Astrocyte (in vitro differentiated cells and primary cell): ENCODE results near the gene EIF4E1B. TPM values are rescaled to one million over a fixed set of nuclear protein-coding genes. Genes with fewer than 3 reads are reported as not detected.

Source experiments
- DNase-seq: peaks from one replicate; pipeline ENCODE4 v3.0.0-alpha.2; 2010; ENCODE audit warnings: low read depth
- FAIRE-seq: peaks from 2 replicates; lab custom pipeline; 2011; peaks lifted over from hg19 to GRCh38; lab: Jason Lieb, UNC
- H2AFZ ChIP-seq: 2 replicates; pipeline ENCODE4 v1.6.0; 2012; ENCODE audit warnings: low read depth, low read length, inconsistent platforms
- H3K27ac ChIP-seq: 2 replicates; pipeline ENCODE4 v1.5.1; 2011; ENCODE audit warnings: low read depth, low read length, inconsistent platforms
- H3K27me3 ChIP-seq: 2 replicates; pipeline ENCODE4 v1.6.0; 2011; ENCODE audit warnings: low read length, inconsistent platforms; ENCODE audit not compliant: insufficient read depth
- H3K36me3 ChIP-seq: 2 replicates; pipeline ENCODE4 v1.5.1; 2011; ENCODE audit warnings: low read length, inconsistent platforms; ENCODE audit not compliant: insufficient read depth
- H3K4me1 ChIP-seq: 2 replicates; pipeline ENCODE4 v1.5.1; 2011; ENCODE audit warnings: low read length, inconsistent platforms; ENCODE audit not compliant: insufficient read depth
- H3K4me2 ChIP-seq: 2 replicates; pipeline ENCODE4 v1.6.0; 2012; ENCODE audit warnings: low read length, inconsistent platforms
- H3K4me3 ChIP-seq: 2 replicates; pipeline ENCODE4 v1.5.1; 2011; ENCODE audit warnings: low read depth, mild to moderate bottlenecking, low read length, inconsistent platforms; ENCODE audit not compliant: insufficient read depth
- H3K79me2 ChIP-seq: 2 replicates; pipeline ENCODE4 v1.6.0; 2012; ENCODE audit warnings: mild to moderate bottlenecking, low read length, inconsistent platforms; ENCODE audit not compliant: insufficient read depth
- H3K9ac ChIP-seq: 2 replicates; pipeline ENCODE4 v1.6.0; 2012; ENCODE audit warnings: mild to moderate bottlenecking, low read length, inconsistent platforms
- H3K9me3 ChIP-seq: 2 replicates; pipeline ENCODE4 v1.5.1; 2012; ENCODE audit warnings: low read depth, mild to moderate bottlenecking, low read length, inconsistent platforms; ENCODE audit not compliant: insufficient read depth
- H4K20me1 ChIP-seq: 2 replicates; pipeline ENCODE4 v1.6.0; 2012; ENCODE audit warnings: low read length, inconsistent platforms; ENCODE audit not compliant: insufficient read depth
- H3K27ac Mint-ChIP-seq: one replicate; pipeline ENCODE4 v1.8.0; 2021; ENCODE audit warnings: mild to moderate bottlenecking, mixed read lengths; ENCODE audit not compliant: unreplicated experiment
- H3K27me3 Mint-ChIP-seq: one replicate; pipeline ENCODE4 v1.8.0; 2021; ENCODE audit warnings: low read depth, mixed read lengths; ENCODE audit not compliant: unreplicated experiment
- H3K36me3 Mint-ChIP-seq: one replicate; pipeline ENCODE4 v1.8.0; 2021; ENCODE audit warnings: low read depth, mixed read lengths; ENCODE audit not compliant: unreplicated experiment
- H3K4me1 Mint-ChIP-seq: one replicate; pipeline ENCODE4 v1.8.0; 2021; ENCODE audit warnings: low read depth, mixed read lengths; ENCODE audit not compliant: unreplicated experiment
- H3K4me3 Mint-ChIP-seq: one replicate; pipeline ENCODE4 v1.8.0; 2021; ENCODE audit warnings: mild to moderate bottlenecking, moderate library complexity, mixed read lengths; ENCODE audit not compliant: unreplicated experiment
- H3K9me3 Mint-ChIP-seq: one replicate; pipeline ENCODE4 v1.8.0; 2021; ENCODE audit warnings: mild to moderate bottlenecking, mixed read lengths; ENCODE audit not compliant: unreplicated experiment
- CTCF ChIP-seq: IDR thresholded peaks from 2 replicates; pipeline ENCODE4 v1.5.1; 2011; ENCODE audit warnings: low read depth, mild to moderate bottlenecking, inconsistent platforms, low read length, moderate library complexity; ENCODE audit not compliant: insufficient read depth
- EZH2 ChIP-seq: IDR thresholded peaks from 2 replicates; pipeline ENCODE4 v1.6.1; 2012; ENCODE audit warnings: mild to moderate bottlenecking, low read length, inconsistent platforms; ENCODE audit not compliant: insufficient read depth
- total RNA-seq: library from RNA; stranded (reverse); gene quantifications from 2 replicates; pipeline ENCODE4 v1.2.1, GENCODE V29; 2021

EIF4E1B gene
- total RNA-seq, 1 donor from 2014 or later: not detected

- peaks cover 80% of the 10 kb centered on the region for H3K27me3 Mint-ChIP-seq
- no peak overlapping the region for H2AFZ ChIP-seq
- no peak overlapping the region for H3K4me2 ChIP-seq
Measured at GRCh38 chr5:176692839-176693476, 62.5 kb downstream of the EIF4E1B start.

DNA sequence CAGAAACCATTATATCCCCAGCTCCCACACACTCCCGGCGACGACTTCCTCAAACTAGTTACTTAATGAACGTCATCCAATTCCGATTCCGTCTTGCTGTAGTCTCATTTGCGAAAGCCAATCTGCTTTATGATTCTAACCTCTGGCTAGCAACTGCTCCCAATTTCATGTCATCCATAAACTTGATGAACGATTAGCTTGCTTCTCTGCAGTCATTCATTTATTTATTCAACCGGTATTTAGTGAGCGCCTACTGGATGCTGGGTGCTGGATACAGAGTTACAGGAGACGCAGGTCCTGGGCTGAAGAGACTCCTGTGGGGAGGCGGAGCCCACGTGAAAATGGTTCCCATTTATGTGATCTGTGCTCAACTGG is 63.0 kb downstream of the EIF4E1B start:
- Histone ChIP-seq H3K9ac (no peak overlapping the region), H3K27ac (no peak overlapping the region), H3K79me2 (no peaks in the 10 kb centered on the region), H3K9me3 (no peaks in the 10 kb centered on the region), H4K20me1 (no peaks in the 10 kb centered on the region), H3K36me3 (no peaks in the 10 kb centered on the region), H3K4me3 (no peak overlapping the region), H3K4me2 (no peak overlapping the region), H3K4me1 (no peaks in the 10 kb centered on the region), H2AFZ (no peak overlapping the region), H3K27me3 (peaks cover 67% of the 10 kb centered on the region)
- no peak overlapping the region for H3K27ac Mint-ChIP-seq
- no peak overlapping the region for H3K4me3 Mint-ChIP-seq
- H3K36me3 Mint-ChIP-seq: peaks cover 6% of the 10 kb centered on the region
- H3K27me3 Mint-ChIP-seq: peaks cover 85% of the 10 kb centered on the region
- DNase-seq (no peak), FAIRE-seq (no peak)
- no peak for TF ChIP-seq EZH2
- TF ChIP-seq CTCF: no peak
- H3K9me3 Mint-ChIP-seq: no peaks in the 10 kb centered on the region
- H3K4me1 Mint-ChIP-seq: no peaks in the 10 kb centered on the region

More at GRCh38 chr5:176692839-176693476, 62.5 kb downstream of the EIF4E1B start:
- TF ChIP-seq EZH2: no peak
- no peak for TF ChIP-seq CTCF
- FAIRE-seq (no peak), DNase-seq (no peak)
- Mint-ChIP-seq H3K4me3 (no peak overlapping the region), H3K9me3 (no peaks in the 10 kb centered on the region), H3K4me1 (no peaks in the 10 kb centered on the region), H3K27ac (no peak overlapping the region), H3K36me3 (peaks cover 6% of the 10 kb centered on the region)
- no peak overlapping the region for H3K27ac ChIP-seq
- no peaks in the 10 kb centered on the region for H3K9me3 ChIP-seq
- no peaks in the 10 kb centered on the region for H3K36me3 ChIP-seq
- H4K20me1 ChIP-seq: no peaks in the 10 kb centered on the region
- H3K4me1 ChIP-seq: no peaks in the 10 kb centered on the region
- H3K79me2 ChIP-seq: no peaks in the 10 kb centered on the region
- H3K9ac ChIP-seq: no peak overlapping the region
- H3K4me3 ChIP-seq: no peak overlapping the region
- peaks cover 62% of the 10 kb centered on the region for H3K27me3 ChIP-seq

- no peak overlapping the region for H3K4me3 ChIP-seq
- H3K36me3 Mint-ChIP-seq: peaks cover 6% of the 10 kb centered on the region
- no peak overlapping the region for H2AFZ ChIP-seq
- H3K9me3 Mint-ChIP-seq: no peaks in the 10 kb centered on the region
- H3K4me2 ChIP-seq: no peak overlapping the region
- H3K36me3 ChIP-seq: no peaks in the 10 kb centered on the region
- TF ChIP-seq CTCF (no peak), EZH2 (no peak)
- H3K27me3 ChIP-seq: peaks cover 68% of the 10 kb centered on the region
- no peak for DNase-seq
- no peak overlapping the region for H3K9ac ChIP-seq
- no peaks in the 10 kb centered on the region for H4K20me1 ChIP-seq
- no peak overlapping the region for H3K27ac ChIP-seq
- H3K4me3 Mint-ChIP-seq: no peak overlapping the region
- H3K27ac Mint-ChIP-seq: no peak overlapping the region
- H3K4me1 Mint-ChIP-seq: no peaks in the 10 kb centered on the region
- H3K9me3 ChIP-seq: no peaks in the 10 kb centered on the region
- H3K79me2 ChIP-seq: no peaks in the 10 kb centered on the region
- no peaks in the 10 kb centered on the region for H3K4me1 ChIP-seq
- H3K27me3 Mint-ChIP-seq: peaks cover 91% of the 10 kb centered on the region
- FAIRE-seq: no peak
Measured at GRCh38 chr5:176694146-176694545, 63.7 kb downstream of the EIF4E1B start.
